ENCODE results near the gene MARK3.

Gene MARK3

GRCh38 chr14:103367995-103368394 is 17.2 kb upstream of the MARK3 start:
- FAIRE-seq, result no peak

GRCh38 chr14:103370087-103370486 is 15.1 kb upstream of the MARK3 start:
- FAIRE-seq, result no peak

GRCh38 chr14:103372017-103372416 is 13.2 kb upstream of the MARK3 start:
- no peak for FAIRE-seq

- FAIRE-seq, result no peak
Observed at GRCh38 chr14:103372552-103373304, 12.5 kb upstream of the MARK3 start.

GRCh38 chr14:103374121-103374520 is 11.1 kb upstream of the MARK3 start:
- FAIRE-seq, result no peak

- FAIRE-seq, result no peak
Observed at GRCh38 chr14:103377522-103378037, 7.6 kb upstream of the MARK3 start.

- no peak for FAIRE-seq
Observed at GRCh38 chr14:103378038-103378854, 7.0 kb upstream of the MARK3 start.

- no peak for FAIRE-seq
Observed at GRCh38 chr14:103380719-103381377, 4.4 kb upstream of the MARK3 start.

- FAIRE-seq, result no peak
Observed at GRCh38 chr14:103382376-103382775, 2.8 kb upstream of the MARK3 start.

- no peak for FAIRE-seq
Observed at GRCh38 chr14:103384450-103385151, 614 bp upstream of the MARK3 start.

- FAIRE-seq, result no peak
Observed at GRCh38 chr14:103385929-103386712, 906 bp downstream of the MARK3 start.

GRCh38 chr14:103386713-103387329 is 1.6 kb downstream of the MARK3 start:
- peak; percentile 51 for FAIRE-seq

- FAIRE-seq, result no peak
Observed at GRCh38 chr14:103388664-103389063, 3.4 kb downstream of the MARK3 start.

- no peak for FAIRE-seq
Observed at GRCh38 chr14:103390605-103391004, 5.4 kb downstream of the MARK3 start.

- peak; percentile 9 for FAIRE-seq
Observed at GRCh38 chr14:103391048-103391447, 5.8 kb downstream of the MARK3 start.

- FAIRE-seq, result no peak
Observed at GRCh38 chr14:103392106-103392505, 6.9 kb downstream of the MARK3 start.

GRCh38 chr14:103392572-103392971 is 7.4 kb downstream of the MARK3 start:
- FAIRE-seq, result no peak

- FAIRE-seq, result no peak
Observed at GRCh38 chr14:103393070-103393469, 7.9 kb downstream of the MARK3 start.

GRCh38 chr14:103393676-103394626 is 8.7 kb downstream of the MARK3 start:
- peak; percentile 45 for FAIRE-seq

- no peak for FAIRE-seq
Observed at GRCh38 chr14:103395244-103395643, 10.0 kb downstream of the MARK3 start.

Measured in islet of Langerhans (tissue), 1 donor.